ENCODE data around the gene TMEM130.

The TMEM130 gene

GRCh38 chr7:98869597-98870120, at the start of gene TMEM130:
TSS of gene TMEM130 (minus strand) at chr7:98870014. CDS start at chr7:98869861, 153 bp downstream.
- no peak for DNase-seq

DNA sequence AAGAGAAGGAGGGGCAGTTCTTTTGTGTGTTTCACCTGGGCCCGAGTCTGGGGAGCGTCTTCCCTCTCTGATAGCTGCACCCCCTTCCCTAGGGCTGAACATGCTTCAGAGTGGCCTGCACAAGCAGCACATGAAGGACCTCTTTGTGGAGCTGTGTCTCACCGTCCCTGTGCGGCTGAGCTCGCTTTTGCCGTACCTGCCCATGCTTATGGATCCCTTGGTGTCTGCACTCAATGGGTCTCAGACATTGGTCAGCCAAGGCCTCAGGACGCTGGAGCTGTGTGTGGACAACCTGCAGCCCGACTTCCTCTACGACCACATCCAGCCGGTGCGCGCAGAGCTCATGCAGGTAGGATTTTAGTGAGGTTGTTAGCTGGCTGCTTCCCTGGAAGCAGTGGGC, 47.5 kb upstream of the TMEM130 start:
- DNase-seq: no peak

GRCh38 chr7:98913612-98914011, 43.8 kb upstream of the TMEM130 start:
- DNase-seq: no peak

GRCh38 chr7:98913026-98913425, 43.2 kb upstream of the TMEM130 start:
- DNase-seq: no peak

GRCh38 chr7:98911916-98912315, 42.1 kb upstream of the TMEM130 start:
- DNase-seq: no peak

GRCh38 chr7:98910427-98910826, 40.6 kb upstream of the TMEM130 start:
- DNase-seq: no peak

GRCh38 chr7:98909487-98909886, 39.7 kb upstream of the TMEM130 start:
- DNase-seq: no peak

GRCh38 chr7:98908585-98908984, 38.8 kb upstream of the TMEM130 start:
- DNase-seq: no peak

DNA sequence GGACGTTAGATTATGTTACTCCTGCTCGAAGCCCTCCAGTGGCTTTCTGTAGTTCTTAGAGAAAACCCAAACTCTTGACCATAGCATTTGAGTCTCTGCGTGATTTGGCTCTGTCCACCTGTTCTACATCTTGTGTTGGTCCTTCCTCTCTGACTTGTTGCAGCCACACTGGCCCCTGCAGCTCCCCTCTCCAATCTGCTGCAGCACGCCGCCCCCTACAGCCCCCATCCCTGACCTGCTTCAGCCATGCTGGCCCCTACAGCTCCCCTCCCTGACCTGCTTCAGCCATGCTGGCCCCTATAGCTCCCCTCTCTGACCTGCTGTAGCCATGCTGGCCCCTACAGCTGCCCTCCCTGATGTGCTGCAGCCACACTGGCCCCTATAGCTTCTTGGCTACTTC, 37.8 kb upstream of the TMEM130 start:
- DNase-seq: no peak

DNA sequence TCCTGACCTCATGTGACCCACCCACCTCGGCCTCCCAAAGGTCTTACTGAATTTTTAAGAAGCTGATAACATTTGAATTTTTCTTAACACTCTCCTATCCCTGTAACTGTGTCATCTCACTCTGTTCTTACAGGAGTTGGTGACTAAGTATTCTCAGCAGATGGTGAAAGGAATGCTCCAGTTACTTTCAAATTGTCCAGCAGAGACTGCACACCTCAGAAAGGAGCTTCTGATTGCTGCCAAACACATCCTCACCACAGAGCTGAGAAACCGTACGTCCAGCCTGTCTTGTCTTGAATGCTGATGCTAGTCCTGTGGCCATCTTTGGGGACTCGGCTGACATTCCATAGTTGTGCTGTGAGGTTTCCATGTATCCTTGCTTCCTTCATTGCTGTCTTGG, 33.4 kb upstream of the TMEM130 start:
- DNase-seq: no peak

GRCh38 chr7:98902523-98902922, 32.7 kb upstream of the TMEM130 start:
- no peak for DNase-seq

GRCh38 chr7:98900815-98901214, 31.0 kb upstream of the TMEM130 start:
- DNase-seq: no peak

- DNase-seq: no peak
These were observed 30.0 kb upstream of the TMEM130 start for GRCh38 chr7:98899816-98900215.

GRCh38 chr7:98892609-98893008, 22.8 kb upstream of the TMEM130 start:
- DNase-seq: no peak

DNA sequence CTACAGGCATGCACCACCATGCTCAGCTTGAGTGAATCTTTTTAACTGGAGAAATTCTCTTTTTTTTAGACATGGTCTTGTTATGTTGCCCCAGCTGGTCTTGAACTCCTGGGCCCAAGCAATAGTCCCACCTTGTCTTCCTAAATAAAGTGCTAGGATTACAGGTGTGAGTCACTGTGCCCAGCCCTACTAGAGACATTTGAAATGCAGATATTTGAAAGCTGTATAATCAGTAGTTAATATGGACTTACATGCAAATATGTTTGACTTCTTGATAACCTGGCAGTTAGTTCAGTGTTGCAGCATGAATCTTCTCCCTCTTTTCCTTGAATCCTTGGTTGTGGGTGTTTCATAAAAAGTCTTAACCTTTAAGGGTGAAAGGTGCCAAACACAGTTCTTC, 17.2 kb upstream of the TMEM130 start:
- DNase-seq: no peak

DNA sequence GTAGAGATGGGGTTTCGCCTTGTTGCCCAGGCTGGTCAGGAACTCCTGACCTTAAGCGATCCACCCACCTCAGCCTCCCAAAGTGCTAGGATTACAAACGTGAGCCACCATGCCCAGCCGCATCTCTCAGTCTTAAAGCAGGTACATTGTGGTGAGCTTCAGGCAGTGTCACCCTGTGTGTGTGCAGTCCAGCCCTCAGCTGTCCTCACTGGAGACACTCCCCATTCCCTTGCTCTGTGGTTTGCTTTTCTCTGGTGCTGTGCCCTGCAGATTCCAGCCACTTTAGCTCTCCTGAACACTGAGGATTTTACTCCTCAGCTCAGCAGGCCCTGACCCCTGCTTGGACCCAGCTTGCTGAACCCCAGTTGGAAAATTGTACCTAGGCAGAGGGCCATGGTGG, 14.6 kb upstream of the TMEM130 start:
- no peak for DNase-seq

GRCh38 chr7:98881561-98882315, 11.9 kb upstream of the TMEM130 start:
- no peak for DNase-seq

DNA sequence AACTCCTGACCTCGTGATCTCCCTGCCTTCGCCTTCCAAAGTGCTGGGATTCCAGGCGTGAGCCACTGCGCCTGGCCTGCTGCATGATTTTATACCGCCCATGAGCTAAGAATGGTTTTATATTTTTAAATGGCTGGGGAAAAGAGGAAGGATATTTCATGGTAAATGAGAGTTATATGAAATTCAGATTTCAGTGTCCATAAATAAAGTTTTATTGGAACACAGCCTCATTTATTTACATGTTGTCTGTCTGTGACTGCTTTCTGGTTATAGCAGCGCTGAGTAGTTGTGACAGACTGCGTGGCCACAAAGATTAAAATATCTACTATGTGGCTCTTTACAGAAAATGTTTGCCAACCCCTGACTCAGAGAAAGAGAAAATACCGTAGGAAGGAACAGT, 10.7 kb upstream of the TMEM130 start:
- no peak for DNase-seq

DNA sequence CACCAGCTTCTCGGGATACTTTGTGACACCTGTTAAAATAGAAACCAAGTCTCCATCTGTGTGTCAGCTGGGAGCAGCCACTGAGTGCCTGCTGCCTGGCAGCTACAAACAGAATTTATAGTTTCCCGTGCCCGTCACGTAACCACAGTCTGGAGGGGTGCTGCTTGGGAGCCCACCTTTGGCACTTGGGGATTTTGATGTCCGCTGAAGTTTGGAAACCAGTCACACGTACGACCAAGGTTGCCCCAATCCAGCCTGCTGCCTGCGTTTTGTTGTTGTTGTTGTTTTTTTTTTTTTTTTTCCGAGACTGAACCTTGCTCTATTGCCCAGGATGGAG, 10.1 kb upstream of the TMEM130 start:
- no peak for DNase-seq

DNA sequence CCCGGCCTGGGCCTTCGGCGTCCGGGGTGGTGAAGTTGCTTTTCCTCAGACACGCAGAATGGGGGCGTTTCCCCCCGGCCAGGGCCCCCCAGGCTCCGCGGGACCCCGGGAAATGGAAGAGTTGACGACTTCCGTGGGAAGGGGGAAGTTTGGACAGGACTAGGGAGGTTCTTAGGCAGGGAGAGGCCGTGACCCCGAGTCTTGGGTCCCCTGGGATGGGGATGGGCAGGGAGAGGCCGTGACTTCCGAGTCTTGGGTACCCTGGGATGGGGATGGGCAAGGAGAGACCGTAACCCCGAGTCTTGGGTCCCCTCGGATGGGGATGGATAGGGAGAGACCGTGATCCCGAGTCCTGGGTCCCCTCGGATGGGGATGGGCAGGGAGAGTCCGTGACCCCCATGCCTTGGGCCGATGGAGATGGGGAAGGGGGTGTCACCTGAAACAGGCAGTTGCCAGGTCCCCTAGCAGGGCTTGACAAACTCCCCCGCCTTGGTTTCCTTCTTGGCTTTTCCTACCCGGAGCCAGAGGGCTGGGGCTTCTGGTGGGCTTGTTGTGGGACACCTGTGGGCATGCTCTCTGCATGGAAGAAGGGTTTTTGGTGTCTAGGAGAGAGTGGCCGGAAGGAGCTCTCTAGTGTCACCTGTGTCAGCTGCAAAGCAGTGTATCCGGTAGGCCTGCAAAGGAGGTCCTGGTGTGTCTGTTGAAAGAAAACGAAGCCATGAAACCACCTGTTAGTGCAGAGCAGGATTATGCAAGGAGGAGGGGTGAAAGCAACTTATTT, 9.6 kb upstream of the TMEM130 start:
- DNase-seq: peak; percentile 21

DNA sequence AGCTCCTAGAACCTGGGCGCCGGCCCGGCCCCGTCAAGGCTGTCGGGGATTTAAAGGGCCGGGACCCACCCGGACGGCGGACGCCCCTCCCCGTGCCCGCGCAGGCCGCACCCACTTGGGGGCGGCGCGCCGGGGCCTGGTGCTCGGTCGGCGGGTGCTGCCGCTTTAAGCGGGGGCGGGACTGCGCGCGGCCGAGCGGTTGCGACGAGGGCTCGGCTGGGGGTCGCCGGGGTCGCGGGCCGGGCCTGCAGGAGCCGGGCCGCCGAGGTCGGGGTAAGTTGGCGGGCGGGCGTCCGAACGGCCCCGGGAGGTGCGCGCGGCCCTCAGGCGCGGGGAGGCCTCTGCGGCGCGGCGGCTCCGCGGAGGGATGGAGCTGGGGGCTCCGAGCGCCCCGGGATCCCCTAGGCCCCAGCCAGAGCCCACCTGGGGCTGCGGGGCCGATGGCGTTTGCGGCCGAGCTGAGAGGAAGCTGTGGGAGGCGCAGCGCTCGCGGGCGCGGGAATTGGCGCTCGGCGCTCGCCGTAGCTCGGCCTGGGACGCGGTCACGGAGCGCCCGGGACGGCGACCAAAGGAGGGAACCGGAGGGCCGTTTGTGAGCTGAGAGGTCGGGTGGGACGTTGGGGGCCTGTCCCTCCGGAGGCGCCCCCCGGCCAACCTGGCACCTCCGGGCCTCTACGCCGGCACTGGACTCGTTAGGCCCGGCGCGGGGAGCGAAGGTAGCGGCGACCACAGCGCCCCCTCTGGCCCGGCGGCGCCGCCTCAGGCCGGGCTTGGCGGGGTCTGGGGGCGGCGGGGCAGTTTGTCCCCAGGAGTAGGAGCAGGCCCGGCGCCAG, 8.8 kb upstream of the TMEM130 start, which contains the start of gene TRRAP:
Gene TRRAP (plus strand): TSS at position 168 of the 833 bp plus-strand sequence. CDS start 2,619 bp downstream, outside the sequence.
- peak; percentile 78 for DNase-seq

GRCh38 chr7:98877692-98878364, 8.0 kb upstream of the TMEM130 start:
- DNase-seq: no peak

- no peak for DNase-seq
These were observed 7.3 kb upstream of the TMEM130 start for GRCh38 chr7:98877146-98877545.

All from suppressor macrophage treated with lipopolysaccharide for 4 hours (primary cell).